ENCODE measurements around the gene AMPD3.

The AMPD3 gene

DNA sequence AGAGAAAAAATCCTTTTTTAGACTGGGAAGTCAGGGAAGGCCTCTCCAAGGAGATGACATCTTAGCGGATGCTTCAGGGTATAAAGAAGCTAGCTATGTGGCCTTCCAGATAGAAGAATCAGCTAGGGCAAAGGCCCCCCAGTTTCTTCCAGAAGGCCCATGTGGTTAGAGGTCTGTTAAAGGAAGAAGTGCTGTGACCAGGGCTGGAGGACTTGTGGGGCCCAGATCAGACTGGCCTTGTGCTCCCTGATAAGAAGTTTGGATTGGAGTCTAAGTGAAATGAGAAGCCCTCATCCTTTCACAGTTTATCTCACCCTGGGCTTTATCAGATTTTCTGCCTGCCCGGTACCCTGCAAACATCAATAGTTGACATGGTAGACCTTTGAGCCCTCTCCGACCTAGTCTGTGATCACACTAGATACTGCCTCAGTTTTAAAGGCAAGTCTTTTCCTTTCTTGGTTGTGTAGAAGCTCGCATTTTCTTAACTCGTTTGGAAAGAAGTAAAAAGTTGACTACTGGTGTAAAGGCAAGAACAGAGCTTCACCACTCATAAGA lies 7.8 kb downstream of the AMPD3 start:
- DNase-seq, result no peak

DNA sequence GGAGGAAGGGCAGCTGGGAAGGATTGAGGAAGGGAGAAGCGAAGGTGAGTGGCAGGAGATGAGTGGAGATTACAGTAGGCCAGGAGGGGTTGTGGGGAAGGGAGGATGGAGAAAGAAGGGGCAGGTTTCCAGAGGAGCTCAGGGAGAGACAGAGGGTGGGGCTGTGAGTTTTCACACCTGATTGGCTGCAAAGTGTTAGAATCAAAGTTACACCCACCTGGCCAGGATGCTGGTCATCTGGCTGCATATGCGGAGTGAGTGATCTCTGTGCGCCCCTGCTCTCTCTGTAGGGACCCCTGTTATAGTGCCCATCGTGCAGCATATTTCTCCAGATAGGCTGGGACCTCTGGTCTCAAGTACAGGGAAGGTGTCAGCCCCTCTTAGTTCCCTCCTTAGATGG lies 18.3 kb downstream of the AMPD3 start:
- DNase-seq, result no peak

GRCh38 chr11:10474551-10474950 lies 19.5 kb downstream of the AMPD3 start:
- no peak for DNase-seq

GRCh38 chr11:10476342-10476741 lies 21.3 kb downstream of the AMPD3 start:
- no peak for DNase-seq

GRCh38 chr11:10476927-10477689 lies 22.0 kb downstream of the AMPD3 start:
- no peak for DNase-seq

- no peak for DNase-seq
Observed at GRCh38 chr11:10477690-10478046, 22.6 kb downstream of the AMPD3 start.

DNA sequence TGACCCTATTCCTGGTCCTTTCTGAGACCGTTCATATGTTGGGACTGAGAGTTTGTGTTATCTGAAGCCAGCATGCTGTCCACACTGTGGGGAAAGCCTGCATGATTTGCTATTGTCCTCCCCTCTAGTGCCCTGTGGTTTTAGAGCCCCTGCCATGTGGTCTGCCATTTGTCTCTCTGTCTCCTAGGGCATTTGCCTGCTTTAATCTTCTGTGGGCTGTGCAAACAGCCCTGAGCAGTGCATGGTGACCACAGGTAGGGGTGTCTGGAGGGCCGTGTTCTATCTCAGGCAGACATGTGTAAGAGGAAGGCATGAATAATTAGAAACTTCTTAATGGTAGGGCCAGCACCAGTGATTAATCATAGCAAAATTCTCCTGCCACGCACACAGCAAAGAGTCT lies 23.0 kb downstream of the AMPD3 start:
- no peak for DNase-seq

GRCh38 chr11:10478574-10479550 lies 23.8 kb downstream of the AMPD3 start:
- DNase-seq, result no peak

GRCh38 chr11:10480026-10480425 lies 25.0 kb downstream of the AMPD3 start:
- no peak for DNase-seq

- no peak for DNase-seq
Observed at GRCh38 chr11:10480760-10481159, 25.7 kb downstream of the AMPD3 start.

GRCh38 chr11:10481560-10482349 lies 26.7 kb downstream of the AMPD3 start:
- DNase-seq, result no peak

- DNase-seq, result no peak
Observed at GRCh38 chr11:10483174-10483573, 28.1 kb downstream of the AMPD3 start.

DNA sequence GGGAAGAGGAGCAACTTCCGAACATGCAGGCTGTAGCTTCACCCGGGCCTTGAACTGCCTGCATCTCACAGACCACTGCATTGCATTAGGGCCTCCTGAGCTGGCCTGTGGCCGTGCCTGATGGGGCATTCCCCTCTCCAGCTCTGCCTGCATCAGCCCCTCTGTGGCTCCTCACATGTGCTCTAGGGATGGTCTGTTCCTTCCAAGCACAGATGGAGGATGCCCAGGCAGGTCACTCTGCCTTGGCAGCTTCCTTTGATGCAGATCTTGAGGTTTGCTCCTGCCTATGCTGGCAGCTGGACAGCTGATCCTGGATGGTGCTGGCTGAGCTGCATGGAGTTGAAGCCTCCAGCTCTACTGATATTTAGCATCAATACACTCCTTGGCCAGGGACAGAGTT lies 28.5 kb downstream of the AMPD3 start:
- no peak for DNase-seq

- no peak for DNase-seq
Observed at GRCh38 chr11:10484461-10485180, 29.6 kb downstream of the AMPD3 start.

GRCh38 chr11:10485646-10486045 lies 30.6 kb downstream of the AMPD3 start:
- DNase-seq, result no peak

DNA sequence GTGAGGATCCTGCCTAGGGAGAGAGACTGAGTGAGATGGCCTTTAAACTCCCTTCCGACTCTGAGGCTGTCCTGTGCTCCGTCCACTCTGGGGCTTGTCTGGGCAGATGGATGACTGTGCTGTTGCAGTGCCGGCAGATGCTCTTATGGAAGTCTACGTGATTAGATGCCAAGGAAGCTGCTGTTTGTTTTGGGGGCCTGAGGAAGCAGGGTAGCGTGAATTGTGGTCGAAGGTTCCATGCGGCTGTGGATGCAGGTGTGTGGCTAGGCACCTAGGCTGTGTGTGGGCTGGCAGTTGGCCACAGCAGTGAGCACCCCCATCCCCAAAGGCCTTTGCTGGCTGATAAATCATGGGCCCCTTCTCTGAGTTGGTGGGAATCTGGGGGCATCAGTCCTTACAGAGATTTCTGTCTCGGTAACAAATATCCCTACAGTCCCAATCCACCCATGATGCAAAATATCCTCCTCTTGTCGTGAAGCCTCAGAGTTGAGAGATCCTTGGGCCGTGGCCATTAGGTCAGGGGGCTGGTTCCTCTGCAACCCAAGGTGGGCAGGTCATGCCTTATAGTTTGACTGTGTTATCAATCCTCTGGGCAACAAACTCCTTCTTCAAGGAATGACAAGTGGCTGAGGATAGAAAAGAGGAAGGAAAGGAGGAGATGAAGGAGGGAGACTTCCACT lies 31.2 kb downstream of the AMPD3 start:
- DNase-seq, result no peak

- DNase-seq, result no peak
Observed at GRCh38 chr11:10487002-10487647, 32.1 kb downstream of the AMPD3 start.

- no peak for DNase-seq
Observed at GRCh38 chr11:10488121-10488933, 33.3 kb downstream of the AMPD3 start.

DNA sequence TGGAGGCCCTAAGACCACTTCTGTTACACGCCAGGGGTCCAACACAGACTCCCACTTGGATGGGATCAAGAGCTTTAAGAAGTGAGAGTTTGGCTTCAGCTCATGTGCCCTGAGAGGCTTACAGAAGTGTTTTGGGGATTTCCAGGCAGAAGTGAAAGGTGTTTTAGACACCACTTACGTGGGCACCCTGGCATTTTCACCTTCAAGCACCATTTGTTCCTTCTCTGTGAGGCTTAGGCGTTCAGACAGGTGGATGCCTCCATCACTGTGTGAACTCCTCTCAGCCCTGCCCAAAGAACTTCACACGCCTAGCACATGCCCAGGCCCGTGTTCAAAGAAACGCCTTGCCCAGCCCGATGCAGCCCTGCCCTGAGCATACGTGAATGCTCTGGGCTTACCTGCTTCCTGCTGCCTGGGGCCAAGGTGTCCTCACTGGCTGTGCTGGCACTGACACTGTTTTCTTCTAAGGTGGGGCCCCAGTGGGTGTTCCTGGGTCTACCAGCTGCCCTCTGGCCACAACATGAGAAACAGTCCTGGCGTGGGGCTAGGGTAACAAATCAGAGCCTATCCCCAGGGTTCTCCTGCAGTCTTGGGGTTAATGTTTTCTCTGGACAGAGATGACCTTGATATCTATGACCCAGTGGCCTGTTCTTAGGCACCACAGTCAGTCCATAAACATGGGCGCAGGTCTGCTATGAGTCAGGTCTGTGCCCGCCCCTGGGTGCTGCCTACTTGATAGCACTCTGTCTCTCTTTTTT lies 34.0 kb downstream of the AMPD3 start:
- DNase-seq, result peak in 2 of 5 experiments; percentile 9 to 18

Measured in T-helper 2 cell (primary cell).